K562 (cell line): ENCODE data around the gene ZNF264. TPM values are rescaled to one million over a fixed set of nuclear protein-coding genes. Genes with fewer than 3 reads are reported as not detected.

Source experiments
- ATAC-seq: fragments of 200-7000 bp; cut with Tn5 transposase; 3 replicates; pipeline ENCODE4 v1.9.1; 2020; ENCODE audit warnings: moderate library complexity
- BruUV-seq: library from RNA; stranded (reverse); fragments of 400-500 nt; replicated peaks from 2 replicates; lab custom pipeline; 2021; lab: Mats Ljungman, UMichigan
- CTCF ChIA-PET: fragments of 300-600 bp; formaldehyde crosslinking; extraction: SDS; loops from one replicate; lab custom pipeline; 2021; ENCODE audit warnings: low intra/inter-chr PET ratio; lab: Yijun Ruan, JAX
- POLR2A ChIA-PET: fragments of 300-600, 350-650 bp; sonication (Branson Sonifier 250); formaldehyde crosslinking; extraction: SDS; loops from one replicate; lab custom pipeline; 2021; ENCODE audit warnings: antibody characterized with exemption, inconsistent platforms; lab: Yijun Ruan, JAX
- DNase-seq, 4 experiments: peaks; one replicate each; pipeline versions ENCODE4 v3.0.0 to v3.0.0-alpha.2; 2011 to 2018; ENCODE audit warnings: low spot score in 3 of 4, mixed read lengths in 3 of 4; ENCODE audit errors: extremely low read depth in 1 of 4
- FAIRE-seq: peaks from 2 replicates; lab custom pipeline; 2011; peaks lifted over from hg19 to GRCh38; lab: Jason Lieb, UNC
- H2AFZ ChIP-seq: 2 replicates; pipeline ENCODE4 v1.6.0; 2011; ENCODE audit warnings: low read depth, low read length, control low read depth, inconsistent platforms
- H3K27ac ChIP-seq: fragments of 200-600 bp; 3 replicates; pipeline ENCODE4 v1.8.0; 2011; ENCODE audit warnings: low read depth, mild to moderate bottlenecking, control low read depth, inconsistent platforms, low read length, moderate library complexity, mixed read lengths; ENCODE audit errors: extremely low read depth
- H3K27me3 ChIP-seq, 2 experiments: fragments of 300-600 bp in 1 of 2; 2 replicates in 1 of 2; 3 replicates in 1 of 2; pipeline versions ENCODE4 v1.6.0 to v1.8.0; 2011; ENCODE audit warnings: inconsistent platforms in 2 of 2, low read length in 2 of 2, mild to moderate bottlenecking in 1 of 2, mixed read lengths in 1 of 2, moderate library complexity in 1 of 2; ENCODE audit not compliant: control insufficient read depth in 2 of 2, insufficient read depth in 2 of 2
- H3K36me3 ChIP-seq: fragments of 300-600 bp; 3 replicates; pipeline ENCODE4 v1.8.0; 2011; ENCODE audit warnings: mild to moderate bottlenecking, low read length, inconsistent platforms; ENCODE audit not compliant: control insufficient read depth, insufficient read depth
- H3K4me1 ChIP-seq, 2 experiments: fragments of 200-600 bp in 1 of 2; replicated peaks in 1 of 2; 2 replicates in 1 of 2; 3 replicates in 1 of 2; pipeline versions ENCODE4 v1.5.1 to v1.8.0; 2011; ENCODE audit warnings: inconsistent platforms in 2 of 2, low read length in 2 of 2, mild to moderate bottlenecking in 1 of 2, mixed read lengths in 1 of 2, moderate library complexity in 1 of 2; ENCODE audit not compliant: control insufficient read depth in 2 of 2, insufficient read depth in 2 of 2
- H3K4me2 ChIP-seq: 2 replicates; pipeline ENCODE4 v1.6.1; 2011; ENCODE audit warnings: low read length, control low read depth, inconsistent platforms, mixed read lengths; ENCODE audit not compliant: insufficient read depth
- H3K4me3 ChIP-seq: fragments of 200-600 bp; sonication (generic), shearing (Covaris generic); 2 replicates; pipeline ENCODE4 v1.5.1; 2016; ENCODE audit warnings: control low read depth, inconsistent platforms
- H3K79me2 ChIP-seq: fragments of 200-600 bp; 3 replicates; pipeline ENCODE4 v1.8.0; 2011; ENCODE audit warnings: low read length, inconsistent platforms; ENCODE audit not compliant: control insufficient read depth, insufficient read depth
- H3K9ac ChIP-seq, 2 experiments: 2 replicates each; pipeline versions ENCODE4 v1.6.0 to v1.6.1; 2011; ENCODE audit warnings: low read depth in 2 of 2, low read length in 2 of 2, control low read depth in 1 of 2, inconsistent platforms in 1 of 2, mild to moderate bottlenecking in 1 of 2, mixed read lengths in 1 of 2; ENCODE audit not compliant: insufficient read depth in 1 of 2
- H3K9me1 ChIP-seq: one replicate; pipeline ENCODE4 v1.6.0; 2011; ENCODE audit warnings: inconsistent platforms, mild to moderate bottlenecking, low read length, moderate library complexity; ENCODE audit not compliant: control insufficient read depth, insufficient read depth
- H3K9me3 ChIP-seq: replicated peaks from 2 replicates; pipeline ENCODE4 v1.5.1; 2011; ENCODE audit warnings: low read depth, low read length, inconsistent platforms; ENCODE audit not compliant: control insufficient read depth, insufficient read depth
- H4K20me1 ChIP-seq: replicated peaks from 2 replicates; pipeline ENCODE4 v1.6.1; 2011; ENCODE audit warnings: low read length, inconsistent platforms, mixed read lengths; ENCODE audit not compliant: control insufficient read depth, insufficient read depth
- ARID1B ChIP-seq: fragments of 450-650 bp; IDR thresholded peaks from 2 replicates; pipeline ENCODE4 v1.6.1; 2016; ENCODE audit warnings: antibody characterized with exemption, mild to moderate bottlenecking, inconsistent platforms
- CBFA2T2 ChIP-seq: fragments of 450-650 bp; conservative IDR thresholded peaks from 2 replicates; pipeline ENCODE4 v1.6.1; 2017; ENCODE audit warnings: mild to moderate bottlenecking
- CBFA2T3 ChIP-seq: fragments of 450-650 bp; IDR thresholded peaks from 2 replicates; pipeline ENCODE4 v1.6.1; 2017
- HNRNPL ChIP-seq: fragments of 200-400 bp; formaldehyde crosslinking; IDR thresholded peaks from 2 replicates; pipeline ENCODE4 v1.6.1; 2017; ENCODE audit warnings: low read depth, mild to moderate bottlenecking, low read length
- KDM1A ChIP-seq, 2 experiments: fragments of 450-650 bp; IDR thresholded peaks; 2 replicates each; pipeline ENCODE4 v1.6.1; 2016; ENCODE audit warnings: mild to moderate bottlenecking in 2 of 2
- RBM14 ChIP-seq: fragments of 200-400 bp; formaldehyde crosslinking; IDR thresholded peaks from 2 replicates; pipeline ENCODE4 v1.6.1; 2018; ENCODE audit warnings: low read depth, mild to moderate bottlenecking, low read length, moderate library complexity, borderline replicate concordance; ENCODE audit not compliant: insufficient read depth
- TAL1 ChIP-seq: fragments of 450-650 bp; IDR thresholded peaks from 2 replicates; pipeline ENCODE4 v1.6.1; 2016; ENCODE audit warnings: mild to moderate bottlenecking
- TCF3 ChIP-seq: sonication (generic); formaldehyde crosslinking; IDR thresholded peaks from 2 replicates; pipeline ENCODE4 v1.4.0; 2020; ENCODE audit warnings: mild to moderate bottlenecking, missing genetic modification reagents
- ZBTB43 ChIP-seq: sonication (generic); formaldehyde crosslinking; IDR thresholded peaks from 2 replicates; pipeline ENCODE4 v1.8.0; 2023; ENCODE audit warnings: mild to moderate bottlenecking, missing genetic modification reagents
- ZNF354B ChIP-seq: fragments of 250-450 bp; sonication (Bioruptor Pico); IDR thresholded peaks from 2 replicates; pipeline ENCODE4 v1.4.0; 2020
- WGBS: fragments of 100-300 bp; shearing (Covaris generic); methylation state at CpG from one replicate; pipeline ENCODE4 v1.1.6; 2016; ENCODE audit warnings: low coverage, mixed read lengths; ENCODE audit not compliant: insufficient coverage; ENCODE audit errors: missing lambda C conversion rate; 5-methylcytosine and 5-hydroxymethylcytosine counted together
- in situ Hi-C: fragments of 300-500 bp; cut with MboI; formaldehyde crosslinking; loops from 4 replicates; pipeline ENCODE4 v1.15.0; 2018; ENCODE audit warnings: inconsistent platforms, mixed read lengths
- intact Hi-C: fragments of 100-400 bp; cut with micrococcal nuclease; formaldehyde crosslinking; loops from 2 replicates; pipeline ENCODE4 v1.14.2; 2022
- polyA plus RNA-seq, 8 experiments: library from polyadenylated mRNA; depleted of rRNA in 4 of 8; stranded (reverse) in 5 of 8; unstranded in 3 of 8; fragments of >200 nt; fragmentation: Nextera tagmentation in 2 of 8; fragmentation: Illumina TruSeq in 1 of 8; extraction: Ambion mirVana in 2 of 8; extraction: Trizol in 1 of 8; gene quantifications; 2 replicates each; pipeline versions ENCODE4 v1.2.1 to v1.2.3, GENCODE V29; 2011 to 2014; ENCODE audit warnings: inconsistent platforms in 1 of 8, missing spikeins in 1 of 8
- total RNA-seq, 7 experiments: library from RNA; depleted of rRNA in 6 of 7; stranded (reverse); fragments of >200 nt in 6 of 7; fragmentation: Illumina TruSeq in 2 of 7; extraction: Trizol in 2 of 7; gene quantifications; 2 replicates each; pipeline versions ENCODE4 v1.2.1 to v1.2.3, GENCODE V29; 2011 to 2021; ENCODE audit warnings: low replicate concordance in 1 of 7

ZNF264 gene
- total and polyA plus RNA-seq, 9 of the 15 experiments (the other 6 are each of a cell fraction or from before 2014, with no cell fraction given): 0.08 to 7.9 (median 1.3) TPM

DNA sequence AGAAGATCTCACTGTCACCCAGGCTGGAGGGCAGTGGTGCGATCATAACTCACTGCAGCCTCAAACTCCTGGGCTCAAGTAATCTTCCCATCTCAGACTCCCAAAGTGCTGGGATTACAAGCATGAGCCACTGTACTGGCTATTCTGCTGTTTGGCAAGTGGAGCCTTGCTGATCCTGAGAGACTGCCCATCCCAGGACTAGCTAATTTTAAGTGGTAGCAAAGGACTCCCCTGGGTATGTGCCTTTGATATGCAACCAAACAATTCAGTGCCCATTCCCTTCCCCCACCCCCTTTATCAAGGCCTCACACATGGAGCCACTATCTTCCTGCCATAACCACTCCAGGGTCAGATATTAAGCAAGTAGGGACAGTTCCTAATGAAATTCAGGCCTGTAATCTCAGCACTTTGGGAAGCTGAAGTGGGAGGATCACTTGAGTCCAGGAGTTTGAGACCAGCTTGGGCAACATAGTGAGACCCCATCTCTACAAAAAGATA lies 72.0 kb downstream of the ZNF264 start:
- ChIA-PET CTCF (no interaction called here), POLR2A (interaction anchor here (1.0 to 2.8 kb wide), 2 partner anchors 9 to 13 kb away, joined by 5 to 10 read pairs; no protein-coding TSS in a partner anchor)
- WGBS: 30% methylated on average over 1 of the region's 1 CpG
- no TSS peak for BruUV-seq
- H3K4me3 ChIP-seq: no peak overlapping the region
- no peak overlapping the region for H2AFZ ChIP-seq
- H3K9ac ChIP-seq: no peak overlapping the region
- H3K36me3 ChIP-seq: no peaks in the 10 kb centered on the region
- no peaks in the 10 kb centered on the region for H3K9me3 ChIP-seq
- no peaks in the 10 kb centered on the region for H3K9me1 ChIP-seq
- no peaks in the 10 kb centered on the region for H3K79me2 ChIP-seq
- no peaks in the 10 kb centered on the region for H3K27me3 ChIP-seq
- no peak for FAIRE-seq
- TF ChIP-seq CBFA2T2 (peak; percentile 22; the same call in 1 of the 2 replicates), ZNF354B (no peak), KDM1A (IDR thresholded peaks at IDR 0.05) (0 out of 4 replicates have a peak, but pooled peaks of 1 of the 2 experiments have one; percentile 18), TCF3 (CRISPR knock-in tag) (0 out of 2 replicates have a peak, but pooled peaks have one; percentile 27), ARID1B (peak; percentile 34; the same call in 1 of the 2 replicates), RBM14 (no peak), ZBTB43 (no peak), HNRNPL (no peak), CBFA2T3 (peak; percentile 62), TAL1 (peak; percentile 25; the same call in 1 of the 2 replicates)
- TF ChIP-seq, all 486 proteins: peak for 6
- Histone ChIP-seq H3K27ac (no peak overlapping the region), H4K20me1 (no peaks in the 10 kb centered on the region), H3K4me1 (peaks cover 0 to 2% of the 10 kb centered on the region in 2 experiments; a peak in 2 of 5 replicates), H3K4me2 (no peak overlapping the region)
- intact Hi-C loops: no loop called here
- ATAC-seq (no peak), DNase-seq (no peak)
- in situ Hi-C loops: no loop called here
